AG09309 (cell line): ENCODE data around the gene SDC1.

Experiments used
- DNase-seq: peaks from one replicate; pipeline ENCODE4 v3.0.0-alpha.2; 2010; ENCODE audit warnings: low read depth
- H3K4me3 ChIP-seq: 2 replicates; pipeline ENCODE4 v1.5.1; 2011; ENCODE audit warnings: mild to moderate bottlenecking, low read depth, low read length, moderate library complexity; ENCODE audit not compliant: control insufficient read depth
- CTCF ChIP-seq: IDR thresholded peaks from 2 replicates; pipeline ENCODE4 v1.5.1; 2011; ENCODE audit warnings: mild to moderate bottlenecking, low read depth, low read length, inconsistent platforms; ENCODE audit not compliant: insufficient read depth, control insufficient read depth; ENCODE audit errors: missing control alignments

The SDC1 gene

GRCh38 chr2:20169796-20170703 is 54.9 kb downstream of the SDC1 start:
- DNase-seq = no peak
- no peak for TF ChIP-seq CTCF
- H3K4me3 ChIP-seq = no peak overlapping the region

GRCh38 chr2:20168727-20169696 is 55.9 kb downstream of the SDC1 start:
- DNase-seq = no peak
- TF ChIP-seq CTCF = no peak
- no peak overlapping the region for H3K4me3 ChIP-seq

- DNase-seq = no peak
- H3K4me3 ChIP-seq = no peak overlapping the region
- TF ChIP-seq CTCF = no peak
Measured at GRCh38 chr2:20168048-20168726, 56.7 kb downstream of the SDC1 start.

- DNase-seq = no peak
- H3K4me3 ChIP-seq = no peak overlapping the region
- TF ChIP-seq CTCF = no peak
Measured at GRCh38 chr2:20167356-20167755, 57.6 kb downstream of the SDC1 start.

GRCh38 chr2:20165677-20166509 is 59.0 kb downstream of the SDC1 start:
- DNase-seq = no peak
- H3K4me3 ChIP-seq = no peak overlapping the region
- TF ChIP-seq CTCF = no peak
